MG63 (cell line): Measurements from ENCODE around the gene GAST. TPM values are rescaled to one million over a fixed set of nuclear protein-coding genes. Genes with fewer than 3 reads are reported as not detected.

Source experiments
- DNase-seq: peaks from one replicate; pipeline ENCODE4 v3.0.0-alpha.2; 2020
- H3K27me3 ChIP-seq: fragments of 250-450 bp; sonication (Bioruptor Pico); 2 replicates; pipeline ENCODE4 v1.5.1; 2020; ENCODE audit warnings: mild to moderate bottlenecking, moderate library complexity
- H3K36me3 ChIP-seq: fragments of 250-450 bp; sonication (Bioruptor Pico); 2 replicates; pipeline ENCODE4 v1.5.1; 2020; ENCODE audit warnings: mild to moderate bottlenecking, moderate library complexity
- H3K4me3 ChIP-seq: fragments of 250-450 bp; sonication (Bioruptor Pico); 2 replicates; pipeline ENCODE4 v1.5.1; 2020; ENCODE audit warnings: mild to moderate bottlenecking, moderate library complexity
- H3K9me3 ChIP-seq: fragments of 250-450 bp; sonication (Bioruptor Pico); 2 replicates; pipeline ENCODE4 v1.5.1; 2020; ENCODE audit warnings: mild to moderate bottlenecking, moderate library complexity
- total RNA-seq: library from RNA; depleted of rRNA; stranded (reverse); fragments of >200 nt; shearing (Covaris generic); gene quantifications from 2 replicates; pipeline ENCODE4 v1.2.3, GENCODE V29; 2014; ENCODE audit warnings: low replicate concordance; rRNA removed

Gene GAST
- total RNA-seq, 1 experiment from 2014 or later, result not detected

- Histone ChIP-seq H3K4me3 (no peak overlapping the region), H3K27me3 (no peaks in the 10 kb centered on the region), H3K36me3 (no peaks in the 10 kb centered on the region), H3K9me3 (no peaks in the 10 kb centered on the region)
- DNase-seq, result no peak
These were observed 39.2 kb downstream of the GAST start for GRCh38 chr17:41751288-41751687.

- Histone ChIP-seq H3K27me3 (no peaks in the 10 kb centered on the region), H3K36me3 (no peaks in the 10 kb centered on the region), H3K9me3 (no peaks in the 10 kb centered on the region), H3K4me3 (no peak overlapping the region)
- no peak for DNase-seq
These were observed 41.9 kb downstream of the GAST start for GRCh38 chr17:41754066-41754465.

DNA sequence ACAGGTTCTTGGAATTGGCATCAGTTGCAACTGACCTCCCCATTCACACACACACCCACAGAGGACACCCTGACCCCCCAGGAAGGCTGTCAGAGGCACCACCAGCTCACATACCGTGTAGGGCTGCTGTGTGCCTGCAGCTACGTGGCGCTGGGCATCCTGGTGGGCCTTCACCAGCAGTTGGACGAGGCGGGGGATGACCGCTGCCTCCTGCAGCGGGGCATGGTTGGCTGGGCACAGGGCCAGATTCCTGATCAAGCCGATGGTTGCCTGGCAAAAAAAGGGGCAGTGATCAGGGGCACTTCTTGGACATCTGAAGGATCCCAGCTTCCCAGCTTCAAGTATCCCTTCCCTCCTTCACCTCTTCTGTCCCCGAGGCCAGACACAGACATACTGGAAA is 46.5 kb downstream of the GAST start:
- DNase-seq, result no peak
- no peak overlapping the region for H3K4me3 ChIP-seq
- no peaks in the 10 kb centered on the region for H3K36me3 ChIP-seq
- H3K27me3 ChIP-seq, result no peaks in the 10 kb centered on the region
- no peaks in the 10 kb centered on the region for H3K9me3 ChIP-seq

GRCh38 chr17:41760878-41761277 is 48.7 kb downstream of the GAST start:
- no peaks in the 10 kb centered on the region for H3K36me3 ChIP-seq

GRCh38 chr17:41762391-41762790 is 50.3 kb downstream of the GAST start:
- H3K36me3 ChIP-seq, result no peaks in the 10 kb centered on the region
- H3K27me3 ChIP-seq, result no peaks in the 10 kb centered on the region
- no peak for DNase-seq
- H3K9me3 ChIP-seq, result no peaks in the 10 kb centered on the region
- H3K4me3 ChIP-seq, result no peak overlapping the region

More at GRCh38 chr17:41760878-41761277, 48.7 kb downstream of the GAST start:
- no peaks in the 10 kb centered on the region for H3K27me3 ChIP-seq
- no peak overlapping the region for H3K4me3 ChIP-seq
- DNase-seq, result no peak
- no peaks in the 10 kb centered on the region for H3K9me3 ChIP-seq

- Histone ChIP-seq H3K4me3 (no peak overlapping the region), H3K36me3 (no peaks in the 10 kb centered on the region), H3K27me3 (no peaks in the 10 kb centered on the region), H3K9me3 (no peaks in the 10 kb centered on the region)
- DNase-seq, result no peak
These were observed 50.7 kb downstream of the GAST start for GRCh38 chr17:41762841-41763240.

- Histone ChIP-seq H3K9me3 (no peaks in the 10 kb centered on the region), H3K4me3 (no peak overlapping the region), H3K36me3 (no peaks in the 10 kb centered on the region), H3K27me3 (no peaks in the 10 kb centered on the region)
- DNase-seq, result no peak
These were observed 51.2 kb downstream of the GAST start for GRCh38 chr17:41763327-41763726.

Other genes with a start within 250 kb of the GAST start
- gene KRT32, start 244.9 kb upstream of the GAST start, total RNA-seq, result 0.72 TPM in 1 of 2 replicates, not detected in the other
- 0.33 TPM in 1 of 2 replicates, not detected in the other for gene KRT35, start 231.2 kb upstream of the GAST start, total RNA-seq
- gene KRT36, start 222.4 kb upstream of the GAST start, total RNA-seq, result 0.20 TPM in 1 of 2 replicates, not detected in the other
- gene KRT13, start 206.7 kb upstream of the GAST start, total RNA-seq, result 3.8 and 4.0 TPM in 2 replicates
- 38.4 and 82.2 TPM in 2 replicates for gene KRT15, start 193.4 kb upstream of the GAST start, total RNA-seq
- 20.7 and 46.3 TPM in 2 replicates for gene KRT19, start 184.0 kb upstream of the GAST start, total RNA-seq
- not detected in 2 replicates for gene KRT9, start 140.3 kb upstream of the GAST start, total RNA-seq
- 6.1 and 7.9 TPM in 2 replicates for gene KRT14, start 125.4 kb upstream of the GAST start, total RNA-seq
- not detected in 2 replicates for gene KRT16, start 99.6 kb upstream of the GAST start, total RNA-seq
- not detected in 2 replicates for gene KRT17, start 87.8 kb upstream of the GAST start, total RNA-seq
- 42.2 and 90.7 TPM in 2 replicates for gene EIF1, start 23.4 kb upstream of the GAST start, total RNA-seq
- not detected in 2 replicates for gene HAP1, start 22.3 kb downstream of the GAST start, total RNA-seq
- gene JUP, start 74.4 kb downstream of the GAST start, total RNA-seq, result 6.4 and 10.5 TPM in 2 replicates
- 66.5 and 123 TPM in 2 replicates for gene P3H4, start 99.6 kb downstream of the GAST start, total RNA-seq
- gene FKBP10, start 100.7 kb downstream of the GAST start, total RNA-seq, result 191 and 258 TPM in 2 replicates
- gene NT5C3B, start 123.9 kb downstream of the GAST start, total RNA-seq, result 69.3 and 124 TPM in 2 replicates
- gene KLHL10, start 125.5 kb downstream of the GAST start, total RNA-seq, result not detected in 2 replicates
- gene KLHL11, start 153.1 kb downstream of the GAST start, total RNA-seq, result 10.9 and 13.3 TPM in 2 replicates
- gene ACLY, start 206.6 kb downstream of the GAST start, total RNA-seq, result 151 and 195 TPM in 2 replicates
- gene ODAD4, start 218.3 kb downstream of the GAST start, total RNA-seq, result not detected in 2 replicates